ENCODE results near the gene ZNF45.

DNA sequence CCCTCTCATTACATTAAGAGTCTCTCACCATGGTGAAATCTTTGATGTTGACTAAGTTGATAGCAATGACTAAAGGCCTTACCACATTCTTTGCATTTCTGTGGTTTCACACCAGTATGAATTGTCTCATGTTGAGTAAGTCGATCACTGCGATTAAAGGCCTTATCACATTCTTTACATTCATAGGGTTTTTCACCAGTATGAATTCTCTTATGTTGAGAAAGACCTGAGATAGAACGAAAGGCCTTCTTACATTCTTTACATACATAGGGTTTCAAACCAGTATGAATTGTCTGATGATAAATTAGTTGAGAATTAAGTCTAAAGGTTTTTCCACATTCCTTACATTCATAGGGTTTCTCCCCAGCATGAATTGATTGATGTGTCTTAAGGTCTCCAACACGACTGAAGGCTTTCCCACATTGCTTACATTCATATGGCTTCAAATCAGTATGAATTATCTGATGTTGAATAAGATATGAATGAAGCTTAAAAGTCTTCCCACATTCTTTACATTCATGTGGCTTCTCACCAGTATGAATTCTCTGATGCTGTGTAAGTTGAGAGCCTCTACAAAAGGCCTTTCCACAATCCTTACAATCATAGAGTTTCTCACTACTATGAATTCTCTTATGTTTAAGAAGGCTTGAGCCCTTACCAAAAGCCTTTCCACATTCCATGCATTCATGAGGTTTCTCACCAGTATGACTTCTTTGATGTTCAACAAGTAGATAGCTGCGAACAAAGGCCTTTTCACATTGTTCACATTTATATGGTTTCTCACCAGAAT is 62.3 kb downstream of the ZNF45 start:
- TF ChIP-seq, protein P1, sequence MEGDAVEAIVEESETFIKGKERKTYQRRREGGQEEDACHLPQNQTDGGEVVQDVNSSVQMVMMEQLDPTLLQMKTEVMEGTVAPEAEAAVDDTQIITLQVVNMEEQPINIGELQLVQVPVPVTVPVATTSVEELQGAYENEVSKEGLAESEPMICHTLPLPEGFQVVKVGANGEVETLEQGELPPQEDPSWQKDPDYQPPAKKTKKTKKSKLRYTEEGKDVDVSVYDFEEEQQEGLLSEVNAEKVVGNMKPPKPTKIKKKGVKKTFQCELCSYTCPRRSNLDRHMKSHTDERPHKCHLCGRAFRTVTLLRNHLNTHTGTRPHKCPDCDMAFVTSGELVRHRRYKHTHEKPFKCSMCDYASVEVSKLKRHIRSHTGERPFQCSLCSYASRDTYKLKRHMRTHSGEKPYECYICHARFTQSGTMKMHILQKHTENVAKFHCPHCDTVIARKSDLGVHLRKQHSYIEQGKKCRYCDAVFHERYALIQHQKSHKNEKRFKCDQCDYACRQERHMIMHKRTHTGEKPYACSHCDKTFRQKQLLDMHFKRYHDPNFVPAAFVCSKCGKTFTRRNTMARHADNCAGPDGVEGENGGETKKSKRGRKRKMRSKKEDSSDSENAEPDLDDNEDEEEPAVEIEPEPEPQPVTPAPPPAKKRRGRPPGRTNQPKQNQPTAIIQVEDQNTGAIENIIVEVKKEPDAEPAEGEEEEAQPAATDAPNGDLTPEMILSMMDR (conservative IDR thresholded peaks at IDR 0.05 in 1 of 2, IDR thresholded peaks at IDR 0.05 in 1 of 2; ENCODE audit: low read depth in 1 of 2, low read length in 2 of 2), result no peak
- no peak for TF ChIP-seq EZH2 (IDR thresholded peaks at IDR 0.05; ENCODE audit: low read length, missing control alignments)

Data from fibroblast of lung (primary cell).